ENCODE data around the gene PARD3B. TPM values are rescaled to one million over a fixed set of nuclear protein-coding genes. Genes with fewer than 3 reads are reported as not detected.

The PARD3B gene
- total and polyA plus RNA-seq, 2 of the 8 experiments (the other 6 are each of a cell fraction or from before 2014, with no cell fraction given) = 1.2 to 5.7 TPM

- Histone ChIP-seq H3K56ac (replicated peaks; ENCODE audit: insufficient read length, low read depth, low read length) (no peak overlapping the region), H3K23me2 (ENCODE audit: low read depth, low read length) (no peaks in the 10 kb centered on the region), H3K4me1 (replicated peaks in 1 of 4; ENCODE audit: control insufficient read depth in 3 of 4, insufficient read depth in 4 of 4, low read length in 3 of 4) (no peaks in the 10 kb centered on the region), H3K27me3 (replicated peaks in 1 of 4; ENCODE audit: control insufficient read depth in 3 of 4, extremely low read depth in 1 of 4, insufficient read depth in 3 of 4, low read length in 3 of 4) (peaks cover 0 to 2% (median under 1%) of the 10 kb centered on the region in 4 experiments; a peak in 1 of 7 replicates), H2AFZ (ENCODE audit: low read length) (no peak overlapping the region), H2BK15ac (ENCODE audit: low read length) (no peak overlapping the region), H4K5ac (ENCODE audit: insufficient read length, low read depth, low read length) (no peak overlapping the region), H2BK20ac (ENCODE audit: low read length) (no peak overlapping the region), H2BK12ac (ENCODE audit: low read depth, low read length) (no peak overlapping the region), H3K79me1 (ENCODE audit: low read depth, low read length) (no peaks in the 10 kb centered on the region; the same call in 1 of the 2 replicates), H4K91ac (replicated peaks; ENCODE audit: insufficient read length, low read length) (no peak overlapping the region), H3K27ac (ENCODE audit: low read depth, low read length) (no peak overlapping the region), H3K14ac (ENCODE audit: insufficient read length) (no peak overlapping the region), H3K23ac (ENCODE audit: insufficient read length) (no peak overlapping the region), H3K9ac (replicated peaks in 1 of 4; ENCODE audit: extremely low read depth in 1 of 4, low read depth in 3 of 4, low read length in 3 of 4) (no peak overlapping the region), H2AK5ac (ENCODE audit: low read depth, low read length) (no peak overlapping the region), H3K4me3 (ENCODE audit: extremely low read depth in 1 of 4, insufficient read depth in 2 of 4, low read depth in 3 of 4, low read length in 4 of 4) (no peak overlapping the region), H2BK5ac (ENCODE audit: low read depth, low read length) (no peak overlapping the region), H2BK120ac (replicated peaks; ENCODE audit: low read depth, low read length) (no peak overlapping the region), H4K20me1 (replicated peaks in 1 of 2; ENCODE audit: control insufficient read depth in 1 of 2, insufficient read depth in 2 of 2, low read length in 2 of 2) (no peaks in the 10 kb centered on the region), H3K4me2 (ENCODE audit: insufficient read depth in 1 of 2, low read depth in 2 of 2, low read length in 2 of 2) (no peak overlapping the region), H3K36me3 (ENCODE audit: control insufficient read depth in 2 of 4, insufficient read depth in 4 of 4, low read length in 3 of 4) (no peaks in the 10 kb centered on the region), H3K9me3 (ENCODE audit: insufficient read depth in 2 of 2, low read depth in 1 of 2, low read length in 1 of 2) (no peaks in the 10 kb centered on the region), H3K4ac (replicated peaks; ENCODE audit: insufficient read length, low read depth, low read length) (no peak overlapping the region), H3K18ac (ENCODE audit: extremely low read depth, low read length) (no peak overlapping the region), H4K8ac (ENCODE audit: extremely low read depth, insufficient read depth, low read length) (no peak overlapping the region), H3K79me2 (ENCODE audit: control insufficient read depth in 1 of 2, insufficient read depth in 2 of 2, low read length in 2 of 2) (no peaks in the 10 kb centered on the region)
- ChIA-PET CTCF (ENCODE audit: partially characterized antibody) (interaction anchor here (0.7 to 2.2 kb wide), 3 partner anchors 12 to 765 kb away, joined by 3 to 6 read pairs (median 3); no protein-coding TSS in a partner anchor), POLR2A (ENCODE audit: partially characterized antibody) (no interaction called here)
- DNase-seq (ENCODE audit: low read depth in 1 of 2, low spot score in 2 of 2) (no peak), FAIRE-seq (no peak)
- TF ChIP-seq CEBPB (IDR thresholded peaks at IDR 0.05; ENCODE audit: low read depth, low read length) (no peak), TEAD4 (IDR thresholded peaks at IDR 0.05; ENCODE audit: low read depth, low read length) (no peak), SRF (IDR thresholded peaks at IDR 0.05; ENCODE audit: low read depth, low read length) (no peak), CTBP2 (IDR thresholded peaks at IDR 0.05; ENCODE audit: borderline replicate concordance, insufficient read depth, insufficient read length, low read length) (no peak), NRF1 (IDR thresholded peaks at IDR 0.05; ENCODE audit: low read depth, low read length) (no peak), KDM4A (IDR thresholded peaks at IDR 0.05; ENCODE audit: low read depth, low read length, severe bottlenecking) (no peak), ATF3 (IDR thresholded peaks at IDR 0.05; ENCODE audit: insufficient read depth, low read depth, low read length) (no peak), KDM5A (IDR thresholded peaks at IDR 0.05; ENCODE audit: low read length) (no peak), EGR1 (IDR thresholded peaks at IDR 0.05; ENCODE audit: borderline replicate concordance, low read depth, low read length) (no peak), TAF7 (optimal IDR thresholded peaks at IDR 0.05; ENCODE audit: borderline replicate concordance, low read depth, low read length) (no peak)
- 90% methylated on average over 8 of the region's 8 CpGs; no CpG with 5 or more reads in 1 of the 2 experiments for WGBS, 2 experiments (ENCODE audit: extremely low coverage in 1 of 2, insufficient coverage in 1 of 2, insufficient read length in 1 of 2, insufficient replicate concordance in 2 of 2, low coverage in 1 of 2, low lambda C conversion rate in 2 of 2, missing lambda C conversion rate in 1 of 2)
Measured at GRCh38 chr2:204913854-204914464, 368.7 kb downstream of the PARD3B start.

Measured in H1 (cell line).